ENCODE data around the gene LSM10. TPM values are rescaled to one million over a fixed set of nuclear protein-coding genes. Genes with fewer than 3 reads are reported as not detected.

Gene LSM10
- total and polyA plus RNA-seq, 10 donors = 42.9 to 87.6 (median 59.2) TPM

DNA sequence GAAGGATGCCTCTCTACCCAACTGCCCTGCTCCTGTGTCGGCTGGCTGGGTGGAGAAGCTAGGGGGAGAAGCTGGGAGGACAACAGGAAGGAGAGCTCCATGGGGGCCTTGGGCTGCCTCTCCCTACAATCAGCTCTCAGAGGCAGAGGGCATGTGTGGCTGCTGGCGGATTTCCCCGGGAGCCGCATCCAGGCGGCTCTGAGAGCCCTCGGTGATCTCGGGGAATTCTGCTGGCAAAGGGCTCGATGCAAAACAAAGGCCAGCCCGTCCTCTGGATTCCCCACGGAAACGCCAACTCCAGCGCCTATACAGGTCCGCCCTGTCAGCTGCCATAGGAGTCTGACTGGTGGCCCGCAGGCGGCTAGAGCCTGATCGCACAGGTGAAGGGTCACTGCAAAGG lies 47.9 kb downstream of the LSM10 start:
- WGBS, 5 donors = 62 to 73% (median 69%) methylated on average over 14 to 16 of the region's 16 CpGs
- Histone ChIP-seq H3K27me3 (replicated peaks in 1 of 7) (no peaks in the 10 kb centered on the region), H3K4me3 (peak overlapping the region in 1 of 8 donors; percentile 43), H3K36me3 (peaks cover 0 to 97% (median 54%) of the 10 kb centered on the region in 6 donors), H3K9me3 (no peaks in the 10 kb centered on the region), H3K4me1 (peaks cover 40 to 68% (median 50%) of the 10 kb centered on the region in 6 donors), H3K27ac (peak overlapping the region; percentile 63 to 86 (median 78))
- TF ChIP-seq POLR2A (IDR thresholded peaks at IDR 0.05) (no peak), POLR2AphosphoS5 (IDR thresholded peaks at IDR 0.05) (peak in 2 of 3 donors; percentile 41)
- DNase-seq = peak; percentile 77
- intact Hi-C loops (cut with DNase I; ENCODE audit: low total_unique reads) = loop anchor here (10.0 kb wide), 1 partner anchor 65 kb away; no protein-coding TSS in a partner anchor

DNA sequence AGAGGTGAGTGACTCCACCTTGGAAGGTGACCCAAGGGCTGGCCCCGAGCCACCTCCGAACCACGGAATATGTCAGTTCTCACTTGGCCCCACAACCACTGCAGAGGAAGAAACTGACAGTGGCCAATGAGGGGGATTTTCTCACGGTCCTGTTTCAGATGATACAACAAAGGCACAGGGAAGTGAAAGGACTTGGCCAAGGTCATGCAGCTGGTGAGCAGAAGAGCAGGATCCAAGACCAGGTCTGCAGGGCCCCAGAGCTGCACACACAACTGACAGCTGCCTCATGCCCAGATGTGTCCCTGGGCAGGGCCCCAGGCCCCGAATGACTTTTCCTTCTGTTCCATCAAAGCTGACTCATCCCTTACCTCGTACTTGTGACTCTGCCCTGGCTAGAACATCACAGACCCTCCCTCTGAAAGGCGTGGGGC lies 48.5 kb downstream of the LSM10 start:
- TF ChIP-seq POLR2A (IDR thresholded peaks at IDR 0.05) (no peak), POLR2AphosphoS5 (IDR thresholded peaks at IDR 0.05) (no peak)
- peak; percentile 85 for DNase-seq
- Histone ChIP-seq H3K36me3 (peaks cover 0 to 97% (median 53%) of the 10 kb centered on the region in 6 donors), H3K9me3 (no peaks in the 10 kb centered on the region), H3K27me3 (replicated peaks in 1 of 7) (no peaks in the 10 kb centered on the region), H3K4me1 (peaks cover 40 to 74% (median 53%) of the 10 kb centered on the region in 6 donors), H3K4me3 (peak overlapping the region in 1 of 8 donors; percentile 43), H3K27ac (peak overlapping the region; percentile 63 to 86 (median 78))
- intact Hi-C loops (cut with DNase I; ENCODE audit: low total_unique reads) = loop anchor here (10.0 kb wide), 1 partner anchor 66 kb away; no protein-coding TSS in a partner anchor
- WGBS, 5 donors = 22 to 52% (median 30%) methylated on average over 7 of the region's 7 CpGs

DNA sequence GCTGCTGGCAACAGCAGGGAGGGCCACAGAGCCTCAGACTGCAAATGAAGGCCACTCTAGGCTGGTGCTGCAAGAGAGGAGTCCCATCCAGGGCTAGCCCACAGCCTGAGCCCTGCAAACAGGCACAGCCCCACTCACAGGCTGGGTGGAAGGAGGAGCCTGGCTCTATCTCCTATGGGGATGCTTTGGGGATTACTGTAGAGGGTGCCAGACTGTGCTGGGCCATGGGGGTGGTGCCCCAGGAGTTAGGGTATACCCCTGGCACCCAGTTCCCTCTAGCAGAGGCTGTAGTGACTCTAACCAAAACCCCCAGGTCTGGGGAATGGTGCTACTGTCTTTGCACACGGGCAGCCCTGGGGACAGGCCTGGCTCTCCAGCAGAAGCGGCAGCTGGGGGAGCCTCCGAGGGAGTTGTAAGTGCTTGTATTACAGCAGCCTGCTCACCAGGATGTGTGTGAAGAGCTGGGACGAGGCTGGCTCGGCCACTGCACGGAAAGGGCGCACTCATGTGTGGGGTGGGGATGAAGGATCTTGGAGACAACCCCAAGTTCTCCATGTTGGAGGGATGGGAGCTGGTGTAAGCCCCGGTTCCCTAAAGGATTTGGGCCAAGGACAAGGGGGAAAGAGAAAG lies 50.9 kb downstream of the LSM10 start:
- intact Hi-C loops (cut with DNase I; ENCODE audit: low total_unique reads) = loop anchor here (10.0 kb wide), 1 partner anchor 68 kb away; no protein-coding TSS in a partner anchor
- Histone ChIP-seq H3K36me3 (peaks cover 0 to 97% (median 54%) of the 10 kb centered on the region in 6 donors), H3K4me1 (peaks cover 45 to 74% (median 56%) of the 10 kb centered on the region in 6 donors), H3K9me3 (no peaks in the 10 kb centered on the region), H3K4me3 (no peak overlapping the region), H3K27me3 (replicated peaks in 1 of 7) (no peaks in the 10 kb centered on the region), H3K27ac (peak overlapping the region in 3 of 8 donors; percentile 16 to 86 (median 25))
- DNase-seq = peak; percentile 69
- WGBS, 5 donors = 82 to 92% (median 86%) methylated on average over 6 to 8 of the region's 8 CpGs
- TF ChIP-seq, protein P1, sequence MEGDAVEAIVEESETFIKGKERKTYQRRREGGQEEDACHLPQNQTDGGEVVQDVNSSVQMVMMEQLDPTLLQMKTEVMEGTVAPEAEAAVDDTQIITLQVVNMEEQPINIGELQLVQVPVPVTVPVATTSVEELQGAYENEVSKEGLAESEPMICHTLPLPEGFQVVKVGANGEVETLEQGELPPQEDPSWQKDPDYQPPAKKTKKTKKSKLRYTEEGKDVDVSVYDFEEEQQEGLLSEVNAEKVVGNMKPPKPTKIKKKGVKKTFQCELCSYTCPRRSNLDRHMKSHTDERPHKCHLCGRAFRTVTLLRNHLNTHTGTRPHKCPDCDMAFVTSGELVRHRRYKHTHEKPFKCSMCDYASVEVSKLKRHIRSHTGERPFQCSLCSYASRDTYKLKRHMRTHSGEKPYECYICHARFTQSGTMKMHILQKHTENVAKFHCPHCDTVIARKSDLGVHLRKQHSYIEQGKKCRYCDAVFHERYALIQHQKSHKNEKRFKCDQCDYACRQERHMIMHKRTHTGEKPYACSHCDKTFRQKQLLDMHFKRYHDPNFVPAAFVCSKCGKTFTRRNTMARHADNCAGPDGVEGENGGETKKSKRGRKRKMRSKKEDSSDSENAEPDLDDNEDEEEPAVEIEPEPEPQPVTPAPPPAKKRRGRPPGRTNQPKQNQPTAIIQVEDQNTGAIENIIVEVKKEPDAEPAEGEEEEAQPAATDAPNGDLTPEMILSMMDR (IDR thresholded peaks at IDR 0.05 in 8 of 11, conservative IDR thresholded peaks at IDR 0.05 in 3 of 11) = no peak
- TF ChIP-seq POLR2A (IDR thresholded peaks at IDR 0.05) = no peak
- TF ChIP-seq POLR2AphosphoS5 (IDR thresholded peaks at IDR 0.05) = no peak

DNA sequence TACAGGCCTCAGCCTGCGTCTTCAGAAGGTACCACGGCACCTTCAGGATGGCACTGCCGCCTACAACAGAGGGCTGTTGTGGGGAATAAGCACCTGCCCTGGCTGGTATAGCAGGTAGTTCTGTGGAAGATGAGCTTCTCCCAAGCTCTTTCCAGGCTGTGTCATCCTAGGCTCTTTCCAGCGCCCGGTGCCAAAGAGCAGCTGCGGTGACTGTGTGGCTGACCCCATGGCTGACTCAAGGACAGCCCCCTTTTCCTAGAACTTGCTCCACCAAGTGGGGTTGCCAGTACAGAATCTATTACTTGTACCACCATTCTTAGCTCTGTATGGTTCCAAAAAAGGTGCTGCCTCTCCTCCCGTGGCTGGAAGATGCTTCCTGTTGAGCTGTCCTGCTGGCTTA lies 52.4 kb downstream of the LSM10 start:
- peak overlapping the region in 1 of 8 donors; percentile 67 for H3K27ac ChIP-seq
- H3K9me3 ChIP-seq = no peaks in the 10 kb centered on the region
- intact Hi-C loops (cut with DNase I; ENCODE audit: low total_unique reads) = loop anchor here (10.0 kb wide), 1 partner anchor 69 kb away; no protein-coding TSS in a partner anchor
- no peak for TF ChIP-seq POLR2AphosphoS5 (IDR thresholded peaks at IDR 0.05)
- TF ChIP-seq, protein P1 (IDR thresholded peaks at IDR 0.05 in 8 of 11, conservative IDR thresholded peaks at IDR 0.05 in 3 of 11) = no peak
- TF ChIP-seq POLR2A (IDR thresholded peaks at IDR 0.05) = no peak
- no peak overlapping the region for H3K4me3 ChIP-seq
- H3K36me3 ChIP-seq = peaks cover 3 to 99% (median 67%) of the 10 kb centered on the region in 6 donors
- H3K27me3 ChIP-seq (replicated peaks in 1 of 7) = no peaks in the 10 kb centered on the region
- H3K4me1 ChIP-seq = peaks cover 32 to 74% (median 52%) of the 10 kb centered on the region in 6 donors
- peak; percentile 66 for DNase-seq
- 89 to 93% (median 92%) methylated on average over 7 of the region's 7 CpGs for WGBS, 5 donors

DNA sequence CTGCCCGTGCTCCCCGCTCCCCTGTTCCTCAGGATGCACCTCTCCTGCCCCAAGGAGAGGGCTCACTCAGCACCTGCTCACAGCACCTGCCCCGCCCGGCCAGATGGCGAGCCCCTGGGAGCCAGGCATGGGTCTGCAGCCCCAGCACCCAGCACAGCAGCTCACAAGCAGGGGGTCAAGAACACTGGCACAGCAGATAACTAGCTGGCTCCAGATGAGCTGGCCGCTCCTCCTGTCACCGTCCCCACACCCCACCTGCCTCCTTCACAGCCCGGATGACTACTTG lies 53.4 kb downstream of the LSM10 start:
- peak; percentile 71 for DNase-seq
- intact Hi-C loops (cut with DNase I; ENCODE audit: low total_unique reads) = loop anchor here (10.0 kb wide), 1 partner anchor 70 kb away; no protein-coding TSS in a partner anchor
- peaks cover 3 to 100% (median 72%) of the 10 kb centered on the region in 6 donors for H3K36me3 ChIP-seq

More for the DNA sequence above, 53.4 kb downstream of the LSM10 start:
- Histone ChIP-seq H3K9me3 (no peaks in the 10 kb centered on the region), H3K27ac (peak overlapping the region in 3 of 8 donors; percentile 54 to 67 (median 62)), H3K27me3 (replicated peaks in 1 of 7) (no peaks in the 10 kb centered on the region), H3K4me1 (peaks cover 26 to 74% (median 51%) of the 10 kb centered on the region in 6 donors), H3K4me3 (no peak overlapping the region)
- 83 to 95% (median 90%) methylated on average over 8 of the region's 8 CpGs for WGBS, 5 donors
- TF ChIP-seq POLR2A (IDR thresholded peaks at IDR 0.05) (no peak), POLR2AphosphoS5 (IDR thresholded peaks at IDR 0.05) (no peak)
- TF ChIP-seq, protein P1 (IDR thresholded peaks at IDR 0.05 in 8 of 11, conservative IDR thresholded peaks at IDR 0.05 in 3 of 11) = no peak

Measured in spleen (tissue), 11 donors.